GM18907 (cell line): ENCODE data around the gene LRRC30.
A peak's percentile ranks its signal among the peaks of the same experiment; 100 is the strongest.
"Not testable (repeated sequence)": the region's sequence is repeated elsewhere in the genome, so short reads cannot be mapped to it uniquely, and the experiment has no call there.

Experiments used
- ATAC-seq: cut with Tn5 transposase; IDR thresholded peaks from one replicate; pipeline ENCODE4 v1.9.1; 2021; ENCODE audit warnings: mild to moderate bottlenecking, moderate library complexity; ENCODE audit not compliant: unreplicated experiment

The LRRC30 gene

DNA sequence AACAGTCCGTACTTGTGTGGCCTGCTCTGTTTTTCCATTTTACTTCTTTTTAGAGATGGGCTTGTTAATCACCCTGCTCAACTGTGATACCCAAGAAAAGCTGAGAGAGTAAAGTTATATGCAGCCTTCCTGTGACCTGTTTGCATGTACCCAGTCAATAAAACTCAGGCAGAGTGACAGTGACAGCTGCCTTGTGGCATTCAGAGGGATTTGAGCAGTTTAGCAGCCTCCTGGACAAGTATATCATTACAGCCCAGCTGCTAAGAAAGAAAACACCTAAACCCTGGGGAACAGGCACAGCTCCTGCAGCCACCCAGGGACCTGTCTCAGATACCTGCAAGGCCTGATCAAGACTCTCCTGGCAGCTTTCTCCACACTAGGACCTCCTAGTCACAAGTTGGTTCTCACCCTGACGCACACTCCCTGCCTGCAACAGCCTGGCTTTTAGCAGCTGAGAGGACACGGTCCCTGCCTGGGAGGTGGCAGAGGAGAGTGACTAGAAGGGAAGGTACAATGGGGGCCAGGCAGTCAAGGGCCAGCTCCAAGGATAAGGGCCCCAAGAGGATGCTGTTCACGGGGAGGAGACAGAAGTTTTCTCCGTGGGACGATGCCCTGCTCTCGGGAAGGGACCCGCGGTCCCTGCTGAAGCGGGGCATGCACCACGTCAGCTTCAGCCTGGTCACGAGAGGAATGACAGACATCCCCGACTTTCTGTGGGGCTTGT lies at the start of gene LRRC30:
Gene LRRC30 (plus strand): TSS at position 464 of the 724 bp plus-strand sequence. CDS start 50 bp downstream, at position 514.
- no peak for ATAC-seq

DNA sequence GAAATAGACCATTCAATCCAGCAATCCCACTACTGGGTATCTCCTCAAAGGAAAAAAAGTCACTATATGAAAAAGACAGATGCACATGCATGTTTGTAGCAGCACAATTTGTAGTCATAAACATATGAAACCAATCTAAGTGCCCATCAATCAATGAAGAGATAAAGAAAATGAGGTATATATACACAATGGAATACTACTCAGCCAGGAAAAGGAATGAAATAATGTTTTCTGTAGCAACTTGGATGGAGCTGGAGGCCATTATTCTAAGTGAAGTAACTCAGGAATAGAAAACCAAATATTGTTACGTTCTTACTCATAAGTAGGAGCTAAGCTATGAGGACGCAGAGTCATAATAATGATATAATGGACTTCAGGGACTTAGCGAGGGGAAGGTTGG lies 45.2 kb upstream of the LRRC30 start:
- ATAC-seq, result no peak

GRCh38 chr18:7190547-7191156 lies 40.2 kb upstream of the LRRC30 start:
- ATAC-seq, result no peak

DNA sequence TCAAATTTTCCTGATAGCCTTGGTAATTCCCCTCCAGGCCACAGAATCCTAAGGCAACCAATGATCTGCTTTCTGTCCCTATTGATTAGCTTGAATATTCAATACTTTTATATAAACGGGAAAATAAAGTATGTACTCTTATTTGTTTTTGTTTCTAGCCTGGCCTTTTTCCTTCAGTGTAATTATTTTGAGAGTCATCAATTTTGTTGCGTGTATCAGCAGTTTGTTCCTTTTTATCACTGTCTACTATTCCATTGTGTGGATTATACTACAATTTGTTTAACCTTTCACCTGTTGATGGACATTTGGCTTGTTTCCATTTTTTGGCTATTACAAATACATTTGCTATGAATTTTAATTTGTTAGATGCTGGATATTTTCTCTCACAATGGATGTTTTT lies 39.2 kb upstream of the LRRC30 start:
- no peak for ATAC-seq

DNA sequence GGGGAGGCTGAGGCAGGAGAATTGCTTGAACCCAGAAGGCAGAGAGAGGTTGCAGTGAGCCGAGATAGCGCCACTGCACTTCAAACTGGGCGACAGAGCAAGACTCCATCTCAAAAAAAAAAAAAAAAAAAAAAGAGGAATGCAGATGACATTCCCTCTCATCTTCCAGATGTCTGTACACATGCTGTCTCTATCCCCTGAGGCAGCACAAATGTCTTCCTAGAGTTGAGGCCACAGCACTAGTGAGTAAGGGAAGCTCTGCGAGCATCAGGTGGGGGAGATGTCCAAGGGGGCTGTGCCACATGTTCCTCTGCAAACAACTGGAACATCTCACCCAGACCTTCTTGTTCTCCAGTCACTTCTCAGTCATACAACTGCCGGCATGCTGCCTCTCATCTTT lies 35.6 kb upstream of the LRRC30 start:
- ATAC-seq, result no peak

DNA sequence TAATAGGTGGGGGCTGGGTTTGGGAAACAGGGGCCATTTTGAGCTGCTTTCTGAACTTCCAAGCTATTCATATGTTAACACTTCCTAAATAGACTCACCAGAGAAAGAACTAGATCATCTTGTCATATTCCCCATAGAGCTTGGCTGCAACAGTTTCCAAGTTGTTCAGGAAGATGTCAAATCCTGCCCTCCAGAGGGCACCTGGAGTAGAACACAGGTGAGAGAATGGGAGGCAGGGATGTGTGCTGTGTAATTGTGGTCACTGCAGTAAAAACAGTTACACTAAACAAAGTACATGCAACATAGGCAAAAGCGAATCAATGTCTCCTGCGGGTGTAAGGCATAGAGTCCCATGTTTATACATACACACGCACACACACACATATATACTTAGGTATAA lies 34.5 kb upstream of the LRRC30 start:
- no peak for ATAC-seq

DNA sequence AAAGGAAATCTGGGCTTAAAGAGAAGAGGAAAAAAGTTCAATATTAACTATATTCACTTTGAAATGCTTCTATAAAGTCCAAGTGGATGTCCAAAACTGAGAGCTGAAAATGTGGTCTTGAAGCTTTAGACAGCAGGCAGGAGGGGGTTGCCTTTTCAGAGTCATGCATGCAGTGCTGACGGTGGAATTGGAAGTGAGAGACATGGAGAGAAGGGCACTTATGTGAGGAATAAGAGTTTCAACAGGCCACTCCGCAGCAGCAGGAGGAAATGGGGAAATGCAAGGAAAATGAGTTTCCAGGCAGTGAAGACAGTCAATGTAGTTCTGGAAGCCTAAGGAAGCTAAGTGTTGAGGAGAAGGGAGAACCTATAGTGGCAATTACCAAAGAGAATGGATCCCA lies 33.0 kb upstream of the LRRC30 start:
- ATAC-seq, result no peak

DNA sequence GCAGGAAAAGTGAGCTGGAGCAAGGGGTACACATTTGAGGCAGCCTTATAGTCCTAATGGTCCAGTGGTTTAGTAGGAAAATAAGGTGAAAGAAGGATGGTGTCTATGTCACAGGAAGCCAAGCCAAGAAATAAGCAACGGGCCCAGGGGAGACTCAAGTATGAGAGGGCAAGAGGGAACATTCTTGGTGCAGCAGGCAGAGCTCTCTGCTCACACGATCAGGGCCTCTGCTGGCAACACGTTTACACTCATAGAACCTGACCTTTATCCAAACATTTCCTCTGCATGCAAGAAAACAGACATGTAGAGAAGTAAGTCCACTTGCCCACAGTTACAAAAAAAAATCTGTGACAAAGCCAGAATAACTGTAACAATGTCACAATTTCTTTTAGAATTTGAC lies 32.6 kb upstream of the LRRC30 start:
- no peak for ATAC-seq

GRCh38 chr18:7201096-7201495 lies 29.8 kb upstream of the LRRC30 start:
- ATAC-seq, result no peak

DNA sequence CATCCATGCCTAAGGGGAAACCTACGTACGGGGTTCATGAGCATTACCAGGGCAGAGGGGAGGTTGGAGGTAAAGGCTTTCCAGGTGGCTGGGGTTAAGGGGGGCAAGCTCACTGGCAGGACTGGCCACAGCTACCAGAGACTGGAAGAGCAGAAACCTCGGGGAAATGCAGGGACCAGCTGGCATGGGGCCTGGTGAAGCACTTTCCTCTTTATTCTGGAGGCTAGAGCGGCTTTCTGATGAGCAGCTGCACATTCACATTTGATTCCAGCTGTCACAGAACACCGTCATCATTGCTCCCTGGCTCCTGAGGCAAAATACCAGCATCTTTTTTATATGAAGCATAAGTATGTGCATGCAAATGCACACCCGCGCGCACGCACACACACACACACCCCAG lies 28.7 kb upstream of the LRRC30 start:
- ATAC-seq, result no peak

DNA sequence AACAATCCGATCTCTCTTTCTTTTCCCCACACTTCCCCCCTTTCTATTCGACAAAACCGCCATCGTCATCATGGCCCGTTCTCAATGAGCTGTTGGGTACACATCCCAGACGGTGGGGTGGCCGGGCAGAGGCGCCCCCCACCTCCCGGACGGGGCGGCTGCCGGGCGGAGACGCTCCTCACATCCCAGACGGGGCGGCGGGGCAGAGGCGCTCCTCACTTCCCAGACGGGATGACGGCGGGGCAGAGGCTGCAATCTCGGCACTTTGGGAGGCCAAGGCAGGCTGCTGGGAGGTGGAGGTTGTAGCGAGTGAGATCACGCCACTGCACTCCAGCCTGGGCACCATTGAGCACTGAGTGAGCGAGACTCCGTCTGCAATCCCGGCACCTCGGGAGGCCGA lies 27.3 kb upstream of the LRRC30 start:
- not testable (repeated sequence) for ATAC-seq

DNA sequence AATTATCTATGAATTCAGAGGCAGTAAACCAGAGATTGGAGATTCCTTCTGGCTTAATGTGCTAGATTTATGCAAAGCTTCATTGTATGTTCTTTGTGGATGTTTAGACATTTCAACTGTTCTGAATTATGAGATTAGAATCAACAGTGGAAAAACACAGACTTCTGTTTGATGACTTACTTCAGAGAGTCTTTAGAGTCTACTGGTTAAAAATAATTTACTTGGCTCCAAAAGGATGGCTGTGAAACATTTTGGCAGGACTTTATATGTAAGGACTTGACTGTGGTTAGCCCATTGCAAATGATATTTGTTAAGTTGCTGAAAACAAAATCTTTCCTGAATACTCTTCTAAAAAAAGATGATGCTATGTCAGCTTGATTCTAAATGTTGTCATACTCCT lies 25.5 kb upstream of the LRRC30 start:
- ATAC-seq, result no peak

- ATAC-seq, result no peak
Observed at GRCh38 chr18:7206217-7206616, 24.7 kb upstream of the LRRC30 start.

DNA sequence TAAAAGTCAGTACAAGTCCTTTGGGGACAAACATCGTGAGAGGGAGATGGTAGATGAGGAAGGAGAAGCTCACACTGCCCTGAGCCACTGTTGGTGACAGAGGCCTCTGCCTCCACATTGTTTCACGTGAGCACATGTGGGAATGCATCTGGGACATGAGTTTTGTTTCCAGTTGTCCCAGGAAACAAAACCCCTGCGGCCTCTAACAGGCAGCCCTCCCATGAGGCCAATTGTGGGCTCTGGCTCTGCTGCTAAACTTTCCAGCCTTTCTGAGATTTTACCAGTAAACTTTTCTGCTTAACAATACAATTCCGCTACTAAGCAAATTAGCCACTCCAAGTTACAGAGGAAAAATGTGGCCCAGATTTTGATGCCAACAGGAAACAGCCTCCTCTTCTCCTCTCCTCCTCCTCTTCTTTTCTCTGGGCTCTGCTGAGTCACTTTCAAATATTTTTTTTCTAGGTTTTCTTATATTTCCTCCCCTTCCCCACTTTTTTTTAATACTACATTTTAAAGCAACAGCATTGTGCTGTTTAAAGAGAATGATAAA lies 23.4 kb upstream of the LRRC30 start:
- no peak for ATAC-seq

GRCh38 chr18:7221424-7222155 lies 9.3 kb upstream of the LRRC30 start:
- peak; percentile 65 for ATAC-seq

DNA sequence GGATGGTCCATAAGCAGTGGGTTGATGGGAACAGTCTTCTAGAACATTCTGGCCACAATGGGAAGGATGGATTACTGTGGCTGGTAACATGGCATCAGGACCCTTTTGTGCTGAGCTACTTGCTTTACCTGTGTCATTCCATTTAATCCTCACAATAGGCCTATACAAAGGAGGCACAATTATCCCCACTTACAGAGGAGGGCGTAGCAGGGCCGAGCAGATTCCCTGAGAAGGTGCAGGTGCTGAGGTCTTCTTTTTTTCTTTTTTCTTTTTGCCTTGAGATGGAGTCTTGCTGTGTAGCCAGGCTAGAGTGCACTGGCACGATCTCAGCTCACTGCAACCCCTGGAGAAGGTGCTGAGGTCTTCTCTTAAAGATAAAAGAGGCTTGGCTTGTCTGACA lies 6.7 kb upstream of the LRRC30 start:
- ATAC-seq, result no peak

DNA sequence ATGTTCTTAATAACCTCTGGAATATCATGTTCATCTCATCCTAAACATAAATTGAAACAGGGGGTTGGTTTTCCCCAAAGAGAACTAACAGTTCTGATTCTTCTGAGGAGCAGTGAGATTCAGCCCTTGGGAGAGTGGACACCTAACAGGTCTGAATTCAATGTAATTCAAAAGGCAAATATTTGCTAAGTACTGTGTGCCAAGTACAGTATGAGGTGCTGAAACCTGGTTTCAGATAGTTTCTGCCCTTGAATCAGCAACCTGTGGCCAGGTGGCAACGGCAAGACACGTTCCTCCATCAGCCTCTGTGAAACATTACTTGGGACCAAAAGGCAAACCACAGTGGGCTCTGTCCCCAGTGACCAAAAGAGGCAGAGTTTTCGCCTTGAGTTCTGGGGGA lies 1.3 kb downstream of the LRRC30 start:
- ATAC-seq, result no peak

DNA sequence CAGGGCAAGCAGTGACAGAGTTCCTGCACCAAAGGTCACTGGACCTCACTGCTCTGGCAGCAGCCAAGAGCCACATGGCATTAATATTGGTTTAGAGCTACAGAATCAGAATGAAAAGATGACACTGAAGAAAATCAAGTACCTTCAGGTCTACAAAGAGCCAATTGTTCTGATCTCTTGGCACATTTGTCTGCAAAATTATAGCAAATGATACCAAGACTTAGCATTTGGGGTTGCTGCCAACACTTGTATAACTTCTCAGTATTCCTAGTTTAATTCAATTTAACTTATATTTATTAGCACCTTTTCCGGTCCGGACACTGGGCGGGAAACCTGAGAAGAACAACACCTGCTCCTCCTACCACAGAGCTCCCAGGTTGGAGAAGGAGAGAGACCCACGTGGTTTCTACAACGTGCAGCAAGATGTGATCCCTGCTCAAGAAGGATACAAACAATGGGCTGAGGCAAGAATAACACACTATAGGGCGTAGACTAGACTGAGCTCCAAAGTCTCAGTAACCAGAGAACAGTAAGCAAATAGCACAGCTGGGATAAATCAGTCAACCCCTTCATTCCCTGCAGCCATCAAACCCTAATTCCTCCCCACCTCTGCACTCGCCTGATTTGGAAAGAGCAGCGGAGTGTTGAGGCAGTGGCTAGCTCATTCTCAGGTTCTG lies 2.4 kb downstream of the LRRC30 start:
- ATAC-seq, result no peak

DNA sequence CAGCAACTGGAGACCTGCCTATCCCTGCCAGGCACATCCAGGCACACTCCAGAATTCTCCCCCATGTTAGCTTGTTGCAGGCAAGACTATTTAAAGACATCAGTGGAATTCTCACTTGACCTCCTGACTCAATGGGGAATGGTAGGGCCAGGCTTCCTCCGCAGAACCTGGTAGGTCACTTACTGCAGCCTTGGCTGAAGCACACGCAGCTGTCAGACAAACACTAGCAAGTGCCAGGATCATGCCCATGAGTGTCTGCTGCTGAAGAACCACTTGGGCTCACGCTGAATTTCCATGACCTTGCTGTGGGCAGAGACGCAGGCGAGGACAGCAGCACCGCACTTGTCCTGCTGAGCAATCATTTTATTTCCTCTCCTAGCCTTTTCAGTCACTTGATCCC lies 3.2 kb downstream of the LRRC30 start:
- no peak for ATAC-seq

DNA sequence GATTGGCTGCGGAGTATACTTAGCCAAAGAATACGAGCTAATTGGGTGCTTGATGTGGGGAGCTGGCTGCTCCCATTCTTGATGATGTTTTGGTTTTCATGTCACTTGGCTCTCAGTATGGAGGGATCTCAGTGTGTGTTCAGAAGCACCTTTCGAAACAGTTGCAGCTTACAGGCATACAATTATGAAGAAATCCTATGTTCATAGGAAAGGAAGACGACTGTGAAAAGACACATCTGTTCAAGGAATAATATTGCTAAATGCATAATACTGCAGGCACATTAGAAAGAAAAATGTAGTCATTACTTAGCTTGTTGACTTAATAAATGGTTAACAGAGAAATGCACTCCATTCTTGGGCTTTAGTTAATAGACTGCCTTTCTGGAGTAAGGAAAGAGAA lies 4.1 kb downstream of the LRRC30 start:
- ATAC-seq, result no peak

GRCh38 chr18:7236072-7236471 lies 5.2 kb downstream of the LRRC30 start:
- ATAC-seq, result no peak
